Measurements from ENCODE around the gene SLF2.
"Not testable (repeated sequence)": the region's sequence is repeated elsewhere in the genome, so short reads cannot be mapped to it uniquely, and the experiment has no call there.

Gene SLF2

GRCh38 chr10:100963826-100964225 is 51.1 kb downstream of the SLF2 start:
- DNase-seq = no peak

DNA sequence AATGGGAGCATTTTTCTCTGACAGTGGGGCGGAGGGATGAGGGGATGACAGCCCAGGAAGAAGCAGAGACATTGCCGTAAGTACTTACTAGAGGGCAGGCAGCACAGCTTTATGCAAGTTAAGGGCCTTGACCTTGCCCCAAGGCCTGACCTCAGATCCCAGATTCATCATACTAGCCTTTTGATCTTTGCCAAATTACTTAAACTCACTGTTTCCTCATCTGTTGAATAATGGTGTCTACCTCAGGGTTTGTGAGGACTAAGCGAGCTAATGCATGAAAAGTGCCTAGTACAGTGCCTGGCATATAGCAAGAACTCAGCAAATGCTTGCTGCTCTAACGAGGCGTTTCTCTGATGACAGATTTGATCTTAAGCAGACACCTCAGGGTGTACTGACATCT is 53.1 kb downstream of the SLF2 start:
- DNase-seq = no peak

GRCh38 chr10:100966887-100967286 is 54.1 kb downstream of the SLF2 start:
- DNase-seq = no peak

- no peak for DNase-seq
Measured at GRCh38 chr10:100967332-100967731, 54.6 kb downstream of the SLF2 start.

- no peak for DNase-seq
Measured at GRCh38 chr10:100968062-100968736, 55.4 kb downstream of the SLF2 start.

- DNase-seq = no peak
Measured at GRCh38 chr10:100968863-100969186, 56.1 kb downstream of the SLF2 start.

- DNase-seq = peak; percentile 41
Measured at GRCh38 chr10:100969187-100970075, 56.7 kb downstream of the SLF2 start, which contains the start of gene SEMA4G. SEMA4G (plus strand) TSS chr10:100969504; CDS start chr10:100972913, 3,409 bp downstream.

DNA sequence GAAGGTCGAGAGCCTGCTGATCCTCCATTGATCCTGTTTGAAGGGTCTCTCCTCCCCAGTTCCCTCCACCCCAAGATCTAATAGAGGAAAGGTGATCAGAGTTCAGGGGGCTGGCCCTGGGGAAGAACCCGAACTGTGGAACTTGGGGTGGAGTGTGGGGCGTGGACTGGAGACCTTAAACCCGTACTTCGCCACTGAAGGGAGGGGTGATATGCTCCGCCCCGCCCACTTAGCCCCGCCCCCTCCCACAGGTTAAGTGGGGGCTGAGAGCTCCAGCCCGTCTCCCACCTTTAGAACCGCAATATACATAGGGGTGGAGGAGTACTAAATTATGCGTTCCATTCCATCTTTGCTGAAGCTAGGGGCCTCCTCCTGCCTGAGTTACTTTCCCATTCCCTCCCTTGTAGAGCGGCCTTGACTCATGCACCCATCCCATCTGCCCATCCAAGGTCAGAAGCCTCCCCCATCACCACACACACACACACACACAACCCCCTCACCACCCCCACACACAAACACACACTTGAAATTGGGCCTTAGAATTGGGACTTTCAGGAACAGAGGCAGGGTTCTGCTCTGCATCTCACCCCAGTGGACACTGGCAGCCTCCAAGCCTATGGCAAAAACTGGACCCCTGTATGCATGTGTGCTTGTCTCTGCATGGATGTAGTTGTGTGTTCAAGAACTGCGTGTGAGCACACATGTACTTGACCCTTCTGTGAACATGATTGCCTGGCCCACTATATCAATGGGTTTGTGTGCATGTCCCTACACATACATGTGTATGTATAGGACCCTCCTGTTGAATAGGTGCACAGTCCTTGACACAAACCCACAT is 57.5 kb downstream of the SLF2 start:
- DNase-seq = peak; percentile 18

- DNase-seq = no peak
Measured at GRCh38 chr10:100970914-100971811, 58.4 kb downstream of the SLF2 start.

DNA sequence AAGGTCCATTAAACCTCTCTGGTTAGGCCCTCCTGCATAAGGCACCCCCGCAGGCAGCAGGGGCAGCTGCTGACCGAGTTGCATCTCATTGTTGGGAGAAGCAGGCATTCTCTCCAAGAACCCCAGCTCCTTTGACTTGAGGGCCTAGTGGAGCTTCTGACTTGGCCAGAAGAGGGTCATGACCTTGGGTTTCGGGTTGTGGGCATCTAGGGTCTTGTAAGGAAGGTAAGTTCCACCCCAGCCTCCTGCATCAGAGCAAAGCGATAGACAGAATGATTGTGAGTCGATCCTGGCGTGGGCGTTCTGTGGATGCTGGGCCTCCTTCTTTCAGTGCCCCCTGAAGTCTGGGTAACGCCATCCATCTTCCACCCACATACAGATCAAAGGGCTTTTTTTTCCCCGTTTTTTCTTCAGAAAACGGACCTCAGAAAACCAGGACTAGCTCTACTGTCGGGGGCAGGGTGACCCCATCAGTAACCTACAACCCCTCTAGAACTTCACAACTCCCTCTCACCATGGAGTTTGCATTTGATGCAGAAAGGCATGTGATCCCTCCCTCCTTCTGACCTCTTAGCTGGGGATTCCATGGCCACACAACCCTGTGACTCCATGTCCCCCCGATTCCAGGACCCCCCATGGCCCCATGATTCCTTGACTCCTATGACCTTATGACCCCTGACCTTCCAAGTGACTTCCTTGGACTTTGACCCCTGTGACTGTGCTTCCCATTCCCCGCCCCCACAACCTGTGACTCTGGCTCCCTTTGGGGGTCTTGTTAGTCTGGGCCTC is 59.5 kb downstream of the SLF2 start:
- no peak for DNase-seq

DNA sequence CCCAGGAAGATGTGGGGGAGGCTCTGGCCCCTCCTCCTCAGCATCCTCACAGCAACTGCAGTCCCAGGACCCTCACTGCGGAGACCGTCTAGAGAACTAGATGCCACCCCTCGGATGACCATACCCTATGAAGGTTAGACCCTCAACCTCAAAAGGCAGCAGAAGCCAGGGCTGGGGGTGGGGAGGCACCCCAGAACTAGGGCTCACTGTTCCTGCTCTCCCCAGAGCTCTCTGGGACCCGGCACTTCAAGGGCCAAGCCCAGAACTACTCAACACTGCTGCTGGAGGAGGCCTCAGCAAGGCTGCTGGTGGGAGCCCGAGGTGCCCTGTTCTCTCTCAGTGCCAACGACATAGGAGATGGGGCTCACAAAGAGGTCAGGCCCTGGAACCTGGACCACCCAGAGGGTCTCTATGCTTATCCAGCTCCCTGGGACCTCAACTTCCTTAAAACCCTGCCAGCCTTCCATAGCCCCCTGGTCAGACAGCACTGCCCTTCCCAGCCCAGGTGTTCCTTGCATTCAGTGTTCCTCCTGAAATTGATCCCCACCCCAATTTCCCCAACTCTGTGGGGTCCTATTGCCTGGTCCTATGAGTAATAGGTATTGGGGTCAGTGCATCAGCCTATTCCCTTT is 60.3 kb downstream of the SLF2 start:
- DNase-seq = no peak

DNA sequence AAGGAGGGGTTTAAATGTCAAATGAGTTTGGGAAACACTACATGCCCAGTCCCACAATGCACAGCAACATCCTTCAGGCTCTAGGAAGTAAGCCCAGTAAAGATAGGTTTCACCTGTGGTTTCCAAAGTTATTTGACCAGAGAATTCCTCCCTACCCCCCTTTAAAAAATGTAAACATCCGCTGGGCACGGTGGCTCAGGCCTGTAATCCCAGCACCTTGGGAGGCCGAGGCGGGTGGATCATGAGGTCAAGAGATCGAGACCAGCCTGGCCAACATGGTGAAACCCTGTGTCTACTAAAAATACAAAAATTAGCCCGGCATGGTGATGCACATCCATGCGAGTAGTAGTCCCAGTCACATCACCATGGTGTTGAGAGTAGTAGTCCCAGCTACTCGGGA is 62.6 kb downstream of the SLF2 start:
- not testable (repeated sequence) for DNase-seq

DNA sequence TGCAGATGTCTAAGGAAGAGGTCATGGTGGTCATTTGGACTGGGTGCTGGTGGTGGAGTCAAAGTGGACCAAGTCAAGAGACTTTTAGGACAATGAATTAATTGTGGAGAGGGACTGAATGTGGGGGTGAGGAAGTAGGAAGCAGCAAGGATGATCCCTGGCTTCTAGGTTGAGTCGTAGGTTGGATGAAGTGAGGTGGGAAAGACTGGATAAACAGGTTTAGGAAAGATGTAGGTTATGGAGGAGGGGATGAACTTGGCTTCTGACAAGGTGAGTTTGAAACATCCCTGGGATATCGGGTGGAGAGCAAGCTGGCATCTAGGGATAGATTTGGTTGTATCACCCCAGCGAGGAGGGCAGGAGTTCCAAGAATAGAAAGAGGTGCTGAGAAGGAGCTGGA is 64.1 kb downstream of the SLF2 start:
- DNase-seq = no peak

DNA sequence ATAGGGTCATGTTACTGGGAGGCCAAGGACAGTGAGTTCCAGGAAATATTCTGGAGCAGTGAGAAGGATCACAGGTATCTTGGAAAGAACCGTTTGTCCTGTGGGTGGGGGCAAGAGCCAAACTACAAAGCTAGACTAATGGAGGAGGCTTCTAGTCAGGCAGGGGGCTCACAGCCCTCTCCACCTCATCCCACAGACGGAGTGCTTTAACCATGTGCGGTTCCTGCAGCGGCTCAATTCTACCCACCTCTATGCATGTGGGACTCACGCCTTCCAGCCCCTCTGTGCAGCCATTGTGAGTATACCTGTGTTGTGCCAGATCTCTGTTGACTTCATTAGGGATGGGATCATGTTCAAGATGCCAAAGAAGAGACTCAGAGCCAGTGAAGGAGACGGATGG is 64.7 kb downstream of the SLF2 start:
- DNase-seq = no peak

GRCh38 chr10:100978121-100978900 is 65.5 kb downstream of the SLF2 start:
- no peak for DNase-seq

- DNase-seq = no peak
Measured at GRCh38 chr10:100978901-100979195, 66.1 kb downstream of the SLF2 start.

- no peak for DNase-seq
Measured at GRCh38 chr10:100979791-100980272, 67.1 kb downstream of the SLF2 start.

GRCh38 chr10:100980311-100980710 is 67.5 kb downstream of the SLF2 start:
- no peak for DNase-seq

DNA sequence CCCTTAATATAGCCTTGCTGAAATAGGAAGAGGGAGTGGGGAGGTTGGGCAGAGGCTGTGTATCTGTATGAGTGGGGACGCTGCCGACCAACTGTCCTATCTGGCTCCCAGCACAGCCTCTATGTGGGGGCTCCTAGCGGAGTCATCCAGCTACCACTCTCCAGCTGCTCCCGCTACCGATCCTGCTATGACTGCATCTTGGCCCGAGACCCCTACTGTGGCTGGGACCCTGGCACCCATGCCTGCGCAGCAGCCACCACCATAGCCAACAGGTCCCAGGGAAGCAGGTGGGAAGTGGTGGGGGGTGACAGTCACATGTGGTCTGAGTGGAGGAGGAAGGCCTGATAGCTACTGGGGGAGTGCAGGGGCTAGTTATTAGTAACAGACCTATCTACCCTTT is 67.9 kb downstream of the SLF2 start:
- no peak for DNase-seq

DNA sequence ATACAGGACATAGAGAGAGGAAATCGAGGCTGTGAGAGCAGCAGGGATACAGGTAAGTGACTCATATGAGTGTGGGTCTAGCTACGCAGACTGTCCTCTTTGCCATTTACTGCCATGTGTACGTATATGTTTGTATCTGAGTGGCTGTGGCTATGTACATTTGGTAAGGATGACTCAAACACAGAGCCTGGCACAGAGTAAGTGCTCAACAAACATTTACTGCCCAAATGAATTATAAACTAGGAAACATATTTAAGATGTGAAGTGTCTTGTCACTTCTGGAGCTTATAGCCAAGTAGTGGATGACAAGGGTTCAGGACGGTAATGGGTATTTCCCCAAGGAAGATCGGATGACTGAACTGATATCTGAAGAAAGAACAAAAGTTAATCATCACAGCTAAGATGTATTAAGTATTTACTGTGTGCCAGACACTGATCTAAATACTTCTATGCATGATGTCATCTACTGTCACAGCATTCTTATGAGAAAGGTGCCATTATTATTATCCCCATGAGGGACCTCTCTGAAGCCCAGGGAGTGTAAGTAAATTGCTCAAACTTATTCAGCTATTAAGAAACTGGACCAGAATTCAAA is 68.5 kb downstream of the SLF2 start:
- no peak for DNase-seq
